HEK293 (cell line): ENCODE data around the gene ZC3H7B.

ENCODE experiments used
- CTCF ChIA-PET: fragments of 350-600 bp; formaldehyde crosslinking; extraction: SDS; loops from one replicate; lab custom pipeline; 2021; ENCODE audit warnings: antibody characterized with exemption; lab: Yijun Ruan, JAX
- POLR2A ChIA-PET: fragments of 300-600 bp; formaldehyde crosslinking; extraction: SDS; loops from one replicate; lab custom pipeline; 2020; ENCODE audit warnings: antibody characterized with exemption, inconsistent platforms; lab: Yijun Ruan, JAX
- H3K27ac ChIP-seq: fragments of 200-500 bp; sonication (Bioruptor generic); 2 replicates; pipeline ENCODE4 v1.5.1; 2014; ENCODE audit warnings: low read depth, low read length, control low read depth, inconsistent platforms; ENCODE audit errors: extremely low read depth
- H3K36me3 ChIP-seq, 2 experiments: fragments of 200-500 bp in 1 of 2; sonication (Bioruptor generic) in 1 of 2; 1 replicate in 1 of 2; 2 replicates in 1 of 2; pipeline ENCODE4 v1.5.1; 2014 to 2017; ENCODE audit warnings: inconsistent platforms in 2 of 2, low read length in 2 of 2; ENCODE audit not compliant: control insufficient read depth in 2 of 2, insufficient read depth in 1 of 2
- H3K4me1 ChIP-seq: fragments of 200-500 bp; sonication (Bioruptor generic); 2 replicates; pipeline ENCODE4 v1.5.1; 2014; ENCODE audit warnings: mild to moderate bottlenecking, low read length, inconsistent platforms; ENCODE audit not compliant: control insufficient read depth, insufficient read depth
- H3K4me3 ChIP-seq: 2 replicates; pipeline ENCODE4 v1.5.1; 2011; ENCODE audit warnings: low read depth, mild to moderate bottlenecking, control low read depth, low read length, moderate library complexity
- H3K9me3 ChIP-seq: fragments of 200-500 bp; sonication (Bioruptor generic); 2 replicates; pipeline ENCODE4 v1.5.1; 2014; ENCODE audit warnings: low read depth, low read length, inconsistent platforms; ENCODE audit not compliant: control insufficient read depth, insufficient read depth
- KLF1 ChIP-seq: fragments of 450-650 bp; formaldehyde crosslinking; IDR thresholded peaks from 2 replicates; pipeline ENCODE4 v1.5.1; 2016; ENCODE audit warnings: missing biosample characterization, missing genetic modification characterization
- KLF9 ChIP-seq: fragments of 450-650 bp; formaldehyde crosslinking; IDR thresholded peaks from 2 replicates; pipeline ENCODE4 v1.5.1; 2016; ENCODE audit warnings: missing biosample characterization, missing genetic modification characterization, low read depth
- SCRT1 ChIP-seq: fragments of 450-650 bp; formaldehyde crosslinking; IDR thresholded peaks from 2 replicates; pipeline ENCODE4 v1.5.1; 2016; ENCODE audit warnings: missing biosample characterization, missing genetic modification characterization, borderline replicate concordance
- SCRT2 ChIP-seq: fragments of 450-650 bp; formaldehyde crosslinking; IDR thresholded peaks from 2 replicates; pipeline ENCODE4 v1.5.1; 2016; ENCODE audit warnings: missing biosample characterization, missing genetic modification characterization
- ZBTB20 ChIP-seq: fragments of 450-650 bp; formaldehyde crosslinking; IDR thresholded peaks from 2 replicates; pipeline ENCODE4 v1.5.1; 2016; ENCODE audit warnings: missing biosample characterization, missing genetic modification characterization
- ZBTB48 ChIP-seq: fragments of 450-650 bp; formaldehyde crosslinking; IDR thresholded peaks from 2 replicates; pipeline ENCODE4 v1.5.1; 2016; ENCODE audit warnings: missing biosample characterization, missing genetic modification characterization
- ZNF114 ChIP-seq: fragments of 450-650 bp; formaldehyde crosslinking; IDR thresholded peaks from 2 replicates; pipeline ENCODE4 v1.5.0; 2017; ENCODE audit warnings: missing biosample characterization, missing genetic modification characterization
- ZNF146 ChIP-seq: fragments of 450-650 bp; formaldehyde crosslinking; IDR thresholded peaks from 2 replicates; pipeline ENCODE4 v1.5.1; 2016; ENCODE audit warnings: missing biosample characterization, missing genetic modification characterization
- ZNF184 ChIP-seq: fragments of 450-650 bp; IDR thresholded peaks from 2 replicates; pipeline ENCODE4 v1.5.1; 2018; ENCODE audit warnings: missing biosample characterization, mild to moderate bottlenecking, missing genetic modification characterization
- ZNF223 ChIP-seq: fragments of 450-650 bp; formaldehyde crosslinking; IDR thresholded peaks from 2 replicates; pipeline ENCODE4 v1.5.1; 2016; ENCODE audit warnings: missing biosample characterization, missing genetic modification characterization
- ZNF341 ChIP-seq: fragments of 450-650 bp; formaldehyde crosslinking; IDR thresholded peaks from 2 replicates; pipeline ENCODE4; 2016; ENCODE audit warnings: low read depth, missing biosample characterization, missing genetic modification characterization
- ZNF350 ChIP-seq: fragments of 450-650 bp; formaldehyde crosslinking; IDR thresholded peaks from 2 replicates; pipeline ENCODE4 v1.5.0; 2017; ENCODE audit warnings: missing biosample characterization, mild to moderate bottlenecking, missing genetic modification characterization
- ZNF433 ChIP-seq: fragments of 450-650 bp; formaldehyde crosslinking; IDR thresholded peaks from 2 replicates; pipeline ENCODE4 v1.5.1; 2016; ENCODE audit warnings: missing biosample characterization, missing genetic modification characterization, low read depth
- ZNF514 ChIP-seq: fragments of 450-650 bp; formaldehyde crosslinking; IDR thresholded peaks from 2 replicates; pipeline ENCODE4 v1.5.1; 2016; ENCODE audit warnings: missing biosample characterization, missing genetic modification characterization
- ZNF670 ChIP-seq: fragments of 450-650 bp; formaldehyde crosslinking; IDR thresholded peaks from 2 replicates; pipeline ENCODE4 v1.5.1; 2016; ENCODE audit warnings: missing biosample characterization, missing genetic modification characterization, low read depth
- ZNF830 ChIP-seq: fragments of 450-650 bp; IDR thresholded peaks from 2 replicates; pipeline ENCODE4 v1.5.0; 2018; ENCODE audit warnings: missing biosample characterization, missing genetic modification characterization, low read depth, mild to moderate bottlenecking, moderate library complexity
- ZSCAN16 ChIP-seq: fragments of 450-650 bp; formaldehyde crosslinking; IDR thresholded peaks from 2 replicates; pipeline ENCODE4 v1.5.1; 2016; ENCODE audit warnings: missing biosample characterization, missing genetic modification characterization
- TF ChIP-seq, protein P1 (sequence below): fragments of 450-650 bp; formaldehyde crosslinking; IDR thresholded peaks from 2 replicates; pipeline ENCODE4 v1.5.1; 2017; ENCODE audit warnings: missing biosample characterization, missing genetic modification characterization
- TF ChIP-seq, protein P2 (sequence below): fragments of 450-650 bp; formaldehyde crosslinking; IDR thresholded peaks from 2 replicates; pipeline ENCODE4 v1.5.1; 2016; ENCODE audit warnings: missing biosample characterization, missing genetic modification characterization
- TF ChIP-seq, protein P3 (sequence below): fragments of 450-650 bp; formaldehyde crosslinking; IDR thresholded peaks from 2 replicates; pipeline ENCODE4 v1.5.1; 2016; ENCODE audit warnings: missing biosample characterization, missing genetic modification characterization, low read depth
- TF ChIP-seq, protein P4 (sequence below): fragments of 450-650 bp; formaldehyde crosslinking; IDR thresholded peaks from 2 replicates; pipeline ENCODE4 v1.5.1; 2016; ENCODE audit warnings: missing biosample characterization, missing genetic modification characterization

ZC3H7B gene

DNA sequence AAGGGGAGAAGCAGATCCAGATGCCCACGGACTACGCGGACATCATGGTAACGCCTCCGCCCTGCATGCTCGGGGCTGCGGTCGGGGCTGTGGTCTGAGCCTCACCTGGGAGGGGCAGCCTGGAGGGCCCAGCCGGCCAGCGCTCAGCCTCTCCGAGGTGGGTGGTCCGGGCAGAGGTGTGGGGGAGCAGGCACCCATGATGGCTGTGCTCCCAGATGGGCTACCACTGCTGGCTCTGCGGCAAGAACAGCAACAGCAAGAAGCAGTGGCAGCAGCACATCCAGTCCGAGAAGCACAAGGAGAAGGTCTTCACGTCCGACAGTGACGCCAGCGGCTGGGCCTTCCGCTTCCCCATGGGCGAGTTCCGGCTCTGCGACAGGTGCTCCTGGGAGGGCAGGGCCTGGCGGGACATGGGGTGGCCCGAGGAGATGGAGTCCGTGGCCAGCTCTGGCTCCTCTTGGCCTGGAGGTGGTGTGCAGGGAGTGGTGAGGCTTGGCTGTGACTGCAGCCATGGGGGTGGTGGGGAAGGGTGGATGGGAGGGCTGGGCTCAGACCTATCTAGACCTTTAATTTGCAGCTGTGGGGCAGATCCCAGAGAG lies 55.2 kb downstream of the ZC3H7B start:
- CTCF ChIA-PET, result interaction anchor here (0.9 kb wide), 1 partner anchor 11 kb away, joined by 4 read pairs; no protein-coding TSS in a partner anchor
- no peak overlapping the region for H3K27ac ChIP-seq
- no peaks in the 10 kb centered on the region for H3K4me1 ChIP-seq
- no peak overlapping the region for H3K4me3 ChIP-seq
- TF ChIP-seq, protein P1, sequence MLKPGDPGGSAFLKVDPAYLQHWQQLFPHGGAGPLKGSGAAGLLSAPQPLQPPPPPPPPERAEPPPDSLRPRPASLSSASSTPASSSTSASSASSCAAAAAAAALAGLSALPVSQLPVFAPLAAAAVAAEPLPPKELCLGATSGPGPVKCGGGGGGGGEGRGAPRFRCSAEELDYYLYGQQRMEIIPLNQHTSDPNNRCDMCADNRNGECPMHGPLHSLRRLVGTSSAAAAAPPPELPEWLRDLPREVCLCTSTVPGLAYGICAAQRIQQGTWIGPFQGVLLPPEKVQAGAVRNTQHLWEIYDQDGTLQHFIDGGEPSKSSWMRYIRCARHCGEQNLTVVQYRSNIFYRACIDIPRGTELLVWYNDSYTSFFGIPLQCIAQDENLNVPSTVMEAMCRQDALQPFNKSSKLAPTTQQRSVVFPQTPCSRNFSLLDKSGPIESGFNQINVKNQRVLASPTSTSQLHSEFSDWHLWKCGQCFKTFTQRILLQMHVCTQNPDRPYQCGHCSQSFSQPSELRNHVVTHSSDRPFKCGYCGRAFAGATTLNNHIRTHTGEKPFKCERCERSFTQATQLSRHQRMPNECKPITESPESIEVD (tag by site-specific recombination), result no peak
- no peak for TF ChIP-seq ZSCAN16 (tag by site-specific recombination)
- TF ChIP-seq ZNF114 (tag by site-specific recombination), result no peak
- TF ChIP-seq, protein P2, sequence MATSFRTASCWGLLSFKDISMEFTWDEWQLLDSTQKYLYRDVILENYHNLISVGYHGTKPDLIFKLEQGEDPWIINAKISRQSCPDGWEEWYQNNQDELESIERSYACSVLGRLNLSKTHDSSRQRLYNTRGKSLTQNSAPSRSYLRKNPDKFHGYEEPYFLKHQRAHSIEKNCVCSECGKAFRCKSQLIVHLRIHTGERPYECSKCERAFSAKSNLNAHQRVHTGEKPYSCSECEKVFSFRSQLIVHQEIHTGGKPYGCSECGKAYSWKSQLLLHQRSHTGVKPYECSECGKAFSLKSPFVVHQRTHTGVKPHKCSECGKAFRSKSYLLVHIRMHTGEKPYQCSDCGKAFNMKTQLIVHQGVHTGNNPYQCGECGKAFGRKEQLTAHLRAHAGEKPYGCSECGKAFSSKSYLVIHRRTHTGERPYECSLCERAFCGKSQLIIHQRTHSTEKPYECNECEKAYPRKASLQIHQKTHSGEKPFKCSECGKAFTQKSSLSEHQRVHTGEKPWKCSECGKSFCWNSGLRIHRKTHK (tag by site-specific recombination), result no peak
- TF ChIP-seq SCRT2 (tag by site-specific recombination), result peak; percentile 93
- no peak for TF ChIP-seq ZBTB48 (tag by site-specific recombination)
- peak; percentile 65; the same call in 1 of the 2 replicates for TF ChIP-seq ZNF223 (tag by site-specific recombination)
- 0 out of 2 replicates have a peak, but pooled peaks have one; percentile 12 for TF ChIP-seq ZNF341 (tag by site-specific recombination)
- peak; percentile 79 for TF ChIP-seq SCRT1 (tag by site-specific recombination)
- no peaks in the 10 kb centered on the region for H3K9me3 ChIP-seq
- POLR2A ChIA-PET, result no interaction called here
- H3K36me3 ChIP-seq, result peaks cover 0 to 73% of the 10 kb centered on the region in 2 experiments; a peak in 2 of 3 replicates

DNA sequence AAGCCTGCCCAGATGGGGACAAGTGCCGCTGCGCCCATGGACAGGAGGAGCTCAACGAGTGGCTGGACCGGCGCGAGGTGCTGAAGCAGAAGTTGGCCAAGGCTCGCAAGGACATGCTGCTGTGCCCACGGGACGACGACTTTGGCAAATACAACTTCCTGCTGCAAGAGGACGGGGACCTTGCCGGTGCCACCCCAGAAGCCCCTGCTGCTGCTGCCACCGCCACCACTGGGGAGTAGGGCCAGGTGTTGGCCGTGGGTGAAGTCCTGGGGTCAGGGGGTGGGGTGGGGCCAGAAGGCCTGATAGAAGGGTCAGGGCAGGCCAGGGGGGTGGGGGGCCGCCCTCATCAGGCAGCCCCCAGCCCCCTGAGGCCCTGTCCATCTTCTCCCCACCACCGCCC lies 55.9 kb downstream of the ZC3H7B start:
- no peak overlapping the region for H3K27ac ChIP-seq
- H3K4me1 ChIP-seq, result no peaks in the 10 kb centered on the region
- ChIA-PET POLR2A (interaction anchor here (1.5 kb wide), 1 partner anchor 9 kb away, joined by 6 read pairs; no protein-coding TSS in a partner anchor), CTCF (interaction anchor here (0.9 kb wide), 1 partner anchor 10 kb away, joined by 4 read pairs; no protein-coding TSS in a partner anchor)
- TF ChIP-seq, protein P3, sequence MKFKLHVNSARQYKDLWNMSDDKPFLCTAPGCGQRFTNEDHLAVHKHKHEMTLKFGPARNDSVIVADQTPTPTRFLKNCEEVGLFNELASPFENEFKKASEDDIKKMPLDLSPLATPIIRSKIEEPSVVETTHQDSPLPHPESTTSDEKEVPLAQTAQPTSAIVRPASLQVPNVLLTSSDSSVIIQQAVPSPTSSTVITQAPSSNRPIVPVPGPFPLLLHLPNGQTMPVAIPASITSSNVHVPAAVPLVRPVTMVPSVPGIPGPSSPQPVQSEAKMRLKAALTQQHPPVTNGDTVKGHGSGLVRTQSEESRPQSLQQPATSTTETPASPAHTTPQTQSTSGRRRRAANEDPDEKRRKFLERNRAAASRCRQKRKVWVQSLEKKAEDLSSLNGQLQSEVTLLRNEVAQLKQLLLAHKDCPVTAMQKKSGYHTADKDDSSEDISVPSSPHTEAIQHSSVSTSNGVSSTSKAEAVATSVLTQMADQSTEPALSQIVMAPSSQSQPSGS (tag by site-specific recombination), result no peak
- TF ChIP-seq ZNF830 (tag by site-specific recombination) (no peak), ZNF670 (tag by site-specific recombination) (no peak), ZNF350 (tag by site-specific recombination) (no peak), ZBTB20 (tag by site-specific recombination) (no peak), ZNF184 (tag by site-specific recombination) (no peak)
- H3K9me3 ChIP-seq, result no peaks in the 10 kb centered on the region
- H3K36me3 ChIP-seq, result peaks cover 0 to 67% of the 10 kb centered on the region in 2 experiments; a peak in 2 of 3 replicates
- no peak overlapping the region for H3K4me3 ChIP-seq

DNA sequence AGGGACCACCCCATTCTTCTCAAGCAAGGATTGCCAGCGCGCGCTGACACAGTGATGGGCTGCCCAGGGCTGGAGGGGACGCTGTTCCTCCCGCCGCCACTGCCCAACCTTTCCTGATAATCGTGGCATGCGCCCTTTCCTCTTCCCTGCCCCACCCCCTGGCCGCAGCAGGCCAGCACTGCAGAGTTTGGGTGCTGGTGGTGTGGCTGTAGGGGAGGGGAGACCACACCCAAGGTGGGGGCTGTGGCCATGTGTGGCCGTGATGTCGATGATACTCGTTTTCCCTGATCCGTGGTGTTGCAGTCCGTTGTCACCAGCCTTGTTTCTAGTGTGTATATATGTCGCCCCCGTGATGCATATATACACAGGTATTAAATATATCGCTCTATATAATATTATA lies 57.6 kb downstream of the ZC3H7B start:
- ChIA-PET POLR2A (no interaction called here), CTCF (no interaction called here)
- Histone ChIP-seq H3K4me1 (no peaks in the 10 kb centered on the region), H3K27ac (no peak overlapping the region), H3K4me3 (no peak overlapping the region), H3K9me3 (no peaks in the 10 kb centered on the region), H3K36me3 (peaks cover 0 to 53% of the 10 kb centered on the region in 2 experiments; a peak in 2 of 3 replicates)
- TF ChIP-seq KLF1 (tag by site-specific recombination) (peak; percentile 40), ZNF341 (tag by site-specific recombination) (0 out of 2 replicates have a peak, but pooled peaks have one; percentile 18), ZNF146 (tag by site-specific recombination) (no peak), ZNF514 (tag by site-specific recombination) (no peak), KLF9 (tag by site-specific recombination) (no peak), ZNF433 (tag by site-specific recombination) (no peak)
- TF ChIP-seq, protein P4, sequence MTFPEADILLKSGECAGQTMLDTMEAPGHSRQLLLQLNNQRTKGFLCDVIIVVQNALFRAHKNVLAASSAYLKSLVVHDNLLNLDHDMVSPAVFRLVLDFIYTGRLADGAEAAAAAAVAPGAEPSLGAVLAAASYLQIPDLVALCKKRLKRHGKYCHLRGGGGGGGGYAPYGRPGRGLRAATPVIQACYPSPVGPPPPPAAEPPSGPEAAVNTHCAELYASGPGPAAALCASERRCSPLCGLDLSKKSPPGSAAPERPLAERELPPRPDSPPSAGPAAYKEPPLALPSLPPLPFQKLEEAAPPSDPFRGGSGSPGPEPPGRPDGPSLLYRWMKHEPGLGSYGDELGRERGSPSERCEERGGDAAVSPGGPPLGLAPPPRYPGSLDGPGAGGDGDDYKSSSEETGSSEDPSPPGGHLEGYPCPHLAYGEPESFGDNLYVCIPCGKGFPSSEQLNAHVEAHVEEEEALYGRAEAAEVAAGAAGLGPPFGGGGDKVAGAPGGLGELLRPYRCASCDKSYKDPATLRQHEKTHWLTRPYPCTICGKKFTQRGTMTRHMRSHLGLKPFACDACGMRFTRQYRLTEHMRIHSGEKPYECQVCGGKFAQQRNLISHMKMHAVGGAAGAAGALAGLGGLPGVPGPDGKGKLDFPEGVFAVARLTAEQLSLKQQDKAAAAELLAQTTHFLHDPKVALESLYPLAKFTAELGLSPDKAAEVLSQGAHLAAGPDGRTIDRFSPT (tag by site-specific recombination), result peak; percentile 6; the same call in 1 of the 2 replicates
